ENCODE measurements around the gene SPRN.
"Not testable (repeated sequence)": the region's sequence is repeated elsewhere in the genome, so short reads cannot be mapped to it uniquely, and the experiment has no call there.

The SPRN gene, protein sequence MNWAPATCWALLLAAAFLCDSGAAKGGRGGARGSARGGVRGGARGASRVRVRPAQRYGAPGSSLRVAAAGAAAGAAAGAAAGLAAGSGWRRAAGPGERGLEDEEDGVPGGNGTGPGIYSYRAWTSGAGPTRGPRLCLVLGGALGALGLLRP

DNA sequence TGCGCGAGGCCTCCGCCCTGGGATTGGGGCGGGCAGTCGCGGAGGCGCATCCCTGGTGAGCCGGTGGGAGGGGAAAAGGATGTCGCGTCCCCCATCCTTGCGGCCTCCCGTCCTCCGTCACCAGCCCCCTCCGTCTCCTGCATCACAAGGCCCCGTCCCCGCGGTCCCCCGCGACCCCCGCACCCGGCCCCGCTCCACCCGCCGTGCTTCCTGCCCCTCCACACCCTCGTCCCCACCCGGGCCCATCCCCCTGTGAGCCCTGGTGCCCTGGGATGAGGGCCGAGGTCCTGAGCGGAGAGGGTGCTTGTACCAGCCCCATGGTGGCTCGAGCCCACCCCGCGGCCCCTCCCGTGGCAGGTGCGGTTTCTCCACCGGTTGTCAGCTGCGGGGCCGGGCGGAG, at the start of gene SPRN:
Gene SPRN, minus strand, starts transcription at position 25 of the 400 bp plus-strand sequence. CDS start 944 bp downstream, outside the sequence.
- DNase-seq, result not testable (repeated sequence)

DNA sequence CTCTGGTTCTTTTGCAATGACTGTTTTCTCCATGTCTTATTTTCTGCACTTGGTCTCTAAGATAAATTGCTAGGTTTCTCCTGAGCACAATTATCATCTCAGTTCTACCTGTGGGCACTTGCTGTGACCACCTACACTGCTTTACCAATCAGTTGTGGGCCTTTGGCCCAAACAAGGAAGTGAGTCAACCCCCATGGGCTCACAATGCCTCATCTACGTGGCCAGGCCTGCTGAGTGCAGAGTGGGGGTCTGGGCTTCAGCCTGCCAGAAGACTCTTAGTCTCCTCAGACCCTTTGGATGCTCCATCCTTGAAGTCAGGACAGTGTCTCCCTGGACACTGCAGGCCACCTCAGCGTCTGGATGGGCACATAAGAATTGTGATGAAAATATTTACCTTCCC, 49.6 kb upstream of the SPRN start:
- no peak for DNase-seq

DNA sequence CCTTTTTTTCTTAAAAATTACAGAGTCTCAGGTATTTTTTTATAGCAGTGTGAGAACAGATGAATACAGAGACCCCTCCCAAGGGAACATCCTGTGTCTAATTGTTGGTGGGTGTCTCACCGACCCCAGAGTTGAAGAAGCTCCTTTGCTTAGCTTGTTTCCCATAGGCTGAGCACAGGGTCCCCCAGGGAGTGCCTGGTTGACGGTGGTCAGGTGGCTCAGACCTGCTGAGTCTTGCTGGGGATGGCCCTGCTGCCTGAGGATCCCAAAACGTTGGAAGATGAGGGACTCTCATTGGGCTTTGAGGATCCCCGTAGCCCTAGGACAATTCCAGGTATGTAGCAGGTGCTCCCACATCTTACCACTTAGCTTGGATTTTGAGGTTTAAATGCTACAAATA, 48.8 kb upstream of the SPRN start:
- DNase-seq, result no peak

DNA sequence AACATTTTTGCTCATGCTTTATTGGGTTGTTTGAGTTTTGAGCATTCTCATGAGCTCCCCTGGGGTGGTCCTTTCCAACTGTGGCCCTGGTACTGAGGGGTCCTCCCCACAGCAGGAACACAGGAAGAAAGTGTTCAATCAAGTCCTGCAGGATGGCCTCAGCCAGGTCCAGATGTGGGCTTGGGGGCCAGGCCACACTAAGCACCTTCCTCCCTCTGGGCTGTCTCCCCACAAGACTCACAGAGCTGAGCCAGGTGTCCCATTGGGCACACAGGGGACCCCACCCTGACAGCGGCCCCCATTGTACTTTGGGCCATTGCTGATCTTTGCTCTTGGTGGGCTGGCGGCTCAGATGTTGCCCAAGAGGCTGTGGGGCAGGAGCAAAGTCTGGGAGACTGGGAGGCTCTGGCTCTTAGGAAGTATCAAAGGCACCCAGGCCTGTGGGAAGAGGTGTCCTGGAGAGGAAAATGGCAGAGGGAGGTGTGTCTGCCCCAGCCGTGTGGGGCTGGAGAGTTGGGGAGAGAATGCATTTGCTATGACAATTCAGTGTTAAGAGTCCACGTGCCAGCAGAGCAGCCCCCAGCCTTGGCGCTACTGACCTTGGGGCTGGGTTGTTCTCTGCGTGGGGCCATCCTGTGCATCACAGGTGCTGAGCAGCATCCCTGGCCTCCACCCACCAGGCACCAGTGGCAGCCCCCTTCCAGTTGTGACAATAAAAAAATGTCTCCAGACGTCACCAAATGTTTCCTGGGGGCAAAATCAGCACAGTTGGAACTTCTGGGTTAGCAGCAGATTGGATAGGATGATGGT, 47.1 kb upstream of the SPRN start:
- no peak for DNase-seq

DNA sequence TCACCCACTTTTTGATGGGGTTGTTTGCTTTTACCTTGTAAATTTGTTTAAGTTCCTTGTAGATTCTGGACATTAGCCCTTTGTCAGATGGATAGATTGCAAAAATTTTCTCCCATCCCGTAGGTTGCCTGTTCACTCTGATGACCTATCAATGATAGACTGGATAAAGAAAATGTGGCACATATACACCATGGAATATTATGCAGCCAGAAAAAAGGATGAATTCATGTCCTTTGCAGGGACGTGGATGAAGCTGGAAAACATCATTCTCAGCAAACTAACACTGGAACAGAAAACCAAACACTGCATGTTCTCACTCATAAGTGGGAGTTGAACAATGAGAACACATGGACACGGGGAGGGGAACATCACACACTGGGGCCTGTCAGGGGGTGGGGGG, 44.8 kb upstream of the SPRN start:
- not testable (repeated sequence) for DNase-seq

DNA sequence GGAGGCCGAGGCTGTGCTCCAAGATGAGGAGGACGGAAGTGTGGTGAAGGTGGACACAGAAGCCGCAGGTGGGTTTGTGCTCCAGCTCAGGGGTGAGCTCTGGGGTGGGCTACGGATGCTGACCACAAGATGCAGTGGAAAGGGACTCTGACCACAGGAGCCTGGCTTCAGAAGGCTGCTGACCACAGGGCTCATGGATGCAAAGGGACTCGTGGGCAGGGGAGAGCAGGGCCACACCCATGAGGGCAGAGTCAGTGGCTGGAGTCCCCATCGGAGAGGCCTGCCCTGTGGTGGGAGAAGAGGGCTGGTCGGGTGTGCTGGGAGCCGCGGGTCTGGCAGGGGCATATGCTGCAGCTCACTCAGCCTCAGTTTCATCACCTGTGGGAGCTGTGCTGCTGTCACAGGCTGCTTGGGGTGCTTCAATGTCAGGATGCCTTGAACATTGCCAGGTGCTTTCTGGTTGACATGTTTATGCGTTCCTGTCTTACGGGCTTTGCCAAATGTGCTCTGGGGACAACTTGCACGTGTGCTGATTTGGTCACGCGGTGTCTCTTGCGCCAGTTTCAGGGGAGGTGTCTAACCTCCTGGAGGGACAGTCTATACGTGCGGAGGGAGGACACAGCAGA, 43.0 kb upstream of the SPRN start:
- no peak for DNase-seq

DNA sequence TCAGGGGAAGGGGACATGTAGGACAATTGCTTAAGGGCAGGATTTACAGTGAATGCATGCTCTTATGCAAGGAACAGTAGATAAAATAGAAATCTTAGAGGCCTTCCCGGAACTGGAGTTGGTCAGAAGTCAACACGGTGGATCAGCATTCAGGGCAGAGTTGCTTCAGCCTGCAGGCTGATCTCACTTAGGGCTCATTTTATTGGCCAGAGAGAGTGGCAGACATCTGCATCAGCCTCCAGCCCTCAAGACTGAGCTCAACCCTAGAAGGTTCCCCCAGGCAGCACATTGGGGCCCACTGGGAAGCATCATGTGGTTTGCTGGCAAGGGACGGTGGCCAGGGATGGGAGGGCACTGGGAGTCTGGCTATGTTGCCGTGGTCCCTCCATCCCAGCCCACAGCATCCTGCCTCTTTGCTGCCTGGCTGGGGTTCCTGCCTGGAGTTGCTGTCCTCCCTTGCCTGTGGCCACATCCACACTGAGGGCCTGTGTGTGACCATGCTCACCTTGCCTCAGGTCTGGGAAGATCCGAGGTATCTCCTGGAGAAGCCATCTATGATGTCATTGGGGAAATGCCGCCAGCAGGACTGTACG, 42.4 kb upstream of the SPRN start:
- no peak for DNase-seq

DNA sequence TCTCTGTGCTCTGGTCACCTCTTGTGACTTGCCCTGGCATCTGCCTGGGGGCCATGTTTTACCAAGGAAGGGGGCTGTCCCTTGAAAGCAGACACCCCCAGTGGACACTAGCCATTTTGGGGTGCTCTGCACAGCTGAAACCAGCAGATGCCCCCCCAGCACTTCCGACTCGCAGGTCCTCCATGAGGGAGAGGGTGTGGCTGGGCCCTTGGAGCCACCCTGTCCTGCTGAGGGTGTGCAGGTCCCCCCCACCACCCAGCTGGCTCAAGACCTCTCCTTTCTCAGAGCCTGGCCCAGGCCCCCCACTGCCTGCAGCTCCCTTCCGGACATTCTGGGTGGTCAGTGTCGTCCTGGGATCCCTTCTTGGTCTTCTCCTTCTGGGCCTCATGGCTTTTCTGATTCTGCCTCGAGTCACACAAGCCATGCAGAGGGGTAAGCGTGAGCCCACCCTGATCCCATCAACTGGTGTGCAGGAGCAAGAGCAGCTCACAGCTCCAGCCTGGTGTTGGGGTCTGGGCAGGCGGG, 41.6 kb upstream of the SPRN start:
- DNase-seq, result no peak

DNA sequence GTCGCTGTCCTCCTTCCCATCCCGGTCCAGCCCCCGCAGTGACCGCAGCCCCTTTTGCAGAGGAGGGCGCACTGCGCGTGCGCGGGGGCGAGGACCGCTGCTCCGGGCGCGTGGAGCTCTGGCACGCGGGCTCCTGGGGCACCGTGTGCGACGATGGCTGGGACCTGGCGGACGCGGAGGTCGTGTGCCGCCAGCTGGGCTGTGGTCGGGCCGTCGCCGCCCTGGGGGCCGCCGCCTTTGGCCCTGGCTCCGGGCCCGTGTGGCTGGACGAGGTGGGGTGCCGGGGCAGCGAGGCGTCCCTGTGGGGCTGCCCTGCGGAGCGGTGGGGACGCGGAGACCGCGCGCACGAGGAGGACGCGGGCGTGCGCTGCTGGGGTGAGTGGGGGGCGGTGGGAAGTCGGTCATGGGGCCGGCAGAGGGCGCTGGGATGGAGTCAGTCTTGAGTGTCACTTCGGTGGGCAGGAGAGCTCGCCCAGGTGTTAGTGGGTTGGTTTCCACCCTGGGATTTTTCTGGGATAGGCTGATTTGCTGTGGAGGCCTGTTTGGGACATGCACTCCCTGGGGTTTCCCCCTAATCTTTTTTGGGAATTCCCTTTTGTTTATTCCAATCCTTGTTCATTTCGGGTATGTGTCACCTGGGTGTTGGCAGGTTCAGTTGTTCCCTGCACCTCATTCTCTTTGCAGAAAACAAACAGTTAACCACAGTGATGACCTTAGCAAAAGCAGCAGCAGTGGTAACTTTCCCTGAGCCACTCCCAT, 40.9 kb upstream of the SPRN start:
- DNase-seq, result no peak

DNA sequence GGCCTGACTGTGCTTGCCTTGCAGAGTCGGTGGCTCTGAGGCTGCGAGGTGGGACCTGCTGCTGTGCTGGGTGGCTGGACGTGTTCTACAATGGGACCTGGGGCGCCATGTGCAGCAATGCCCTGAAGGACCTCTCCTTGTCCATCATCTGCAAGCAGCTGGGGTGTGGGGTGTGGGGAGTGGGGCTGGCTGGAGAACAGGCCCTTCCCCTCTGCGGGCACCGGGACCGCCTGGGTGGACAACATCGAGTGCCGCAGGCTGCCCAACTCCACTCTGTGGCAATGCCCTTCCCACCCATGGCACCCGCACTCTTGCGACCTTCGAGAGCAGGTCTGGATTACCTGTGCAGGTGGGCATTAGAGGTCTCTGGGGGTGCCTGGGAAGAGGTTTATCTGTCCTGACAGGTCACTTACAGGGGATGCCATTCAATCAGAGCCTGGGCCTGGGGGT, 40.2 kb upstream of the SPRN start:
- no peak for DNase-seq

DNA sequence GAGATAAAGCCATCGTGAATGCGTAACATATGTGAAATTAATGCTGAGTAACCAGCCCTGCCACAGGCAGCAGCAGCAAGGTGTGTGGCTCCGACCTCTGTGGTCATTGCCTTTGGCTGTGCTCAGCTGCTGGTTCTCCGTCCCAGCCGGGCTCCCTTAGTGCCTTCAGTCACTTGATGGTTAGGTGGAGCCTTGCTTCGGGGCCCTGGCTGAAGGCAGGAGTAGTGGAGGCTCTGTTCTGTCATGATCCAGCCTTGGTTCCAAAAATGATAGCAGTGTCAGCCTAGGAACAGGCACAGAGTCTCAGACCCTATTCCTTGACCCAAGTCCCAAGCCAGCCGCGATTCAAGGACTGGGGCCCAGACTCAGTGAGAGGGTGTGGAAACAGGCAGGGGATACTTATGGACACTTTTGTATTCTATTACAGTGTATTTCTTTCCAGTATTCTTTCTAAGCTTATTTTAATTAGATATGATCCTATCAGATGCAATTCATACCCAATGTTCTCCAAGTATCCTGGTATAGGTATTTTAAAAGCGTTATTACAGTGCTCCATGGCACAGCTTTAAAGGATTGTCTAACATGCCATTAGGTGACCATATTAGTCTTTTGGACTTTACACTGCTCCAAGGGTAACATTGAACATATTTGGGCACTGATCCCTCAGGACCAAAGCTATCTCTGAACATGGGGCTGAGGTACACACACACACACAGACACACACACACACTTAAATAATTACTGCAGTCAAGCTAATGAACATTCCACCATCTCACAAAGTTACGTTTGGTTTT, 38.3 kb upstream of the SPRN start:
- no peak for DNase-seq

DNA sequence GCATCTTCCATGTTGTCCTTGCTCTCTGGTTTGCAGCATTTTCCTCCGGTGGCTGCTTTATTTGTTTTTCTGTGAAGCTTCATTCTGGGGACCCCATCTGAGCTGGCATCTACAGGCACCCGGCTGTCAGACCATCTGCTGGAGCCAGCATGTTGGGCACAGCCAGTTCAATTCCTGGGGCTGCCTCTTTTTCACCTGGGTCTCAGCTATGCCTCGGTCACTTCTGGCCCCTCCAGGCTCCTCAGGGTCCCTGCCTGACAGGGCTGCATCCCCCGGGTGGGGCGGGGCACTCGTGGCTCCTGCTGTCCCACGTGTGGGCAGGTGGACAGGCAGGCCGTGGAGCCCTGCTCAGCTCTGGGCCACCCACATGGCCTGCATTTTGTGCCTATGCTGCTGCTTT, 37.4 kb upstream of the SPRN start:
- DNase-seq, result no peak

DNA sequence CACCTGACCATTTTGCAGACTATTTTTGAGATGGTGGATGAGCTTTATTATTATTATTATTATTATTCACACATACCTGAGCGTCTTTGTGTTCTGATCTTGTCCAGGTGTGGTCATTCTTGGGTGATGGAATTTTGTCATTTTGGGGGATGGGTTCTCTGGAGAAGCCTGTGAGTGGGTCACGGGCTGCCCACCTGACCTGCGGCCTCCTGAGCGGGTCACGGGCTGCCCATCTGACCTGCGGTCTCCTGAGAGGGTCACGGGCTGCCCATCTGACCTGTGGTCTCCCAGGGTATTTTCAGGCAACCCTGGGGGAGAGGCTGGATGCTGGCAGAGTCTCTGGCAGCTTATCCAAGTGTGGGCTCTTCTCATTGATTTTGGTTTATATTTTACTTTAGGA, 36.6 kb upstream of the SPRN start:
- DNase-seq, result no peak

DNA sequence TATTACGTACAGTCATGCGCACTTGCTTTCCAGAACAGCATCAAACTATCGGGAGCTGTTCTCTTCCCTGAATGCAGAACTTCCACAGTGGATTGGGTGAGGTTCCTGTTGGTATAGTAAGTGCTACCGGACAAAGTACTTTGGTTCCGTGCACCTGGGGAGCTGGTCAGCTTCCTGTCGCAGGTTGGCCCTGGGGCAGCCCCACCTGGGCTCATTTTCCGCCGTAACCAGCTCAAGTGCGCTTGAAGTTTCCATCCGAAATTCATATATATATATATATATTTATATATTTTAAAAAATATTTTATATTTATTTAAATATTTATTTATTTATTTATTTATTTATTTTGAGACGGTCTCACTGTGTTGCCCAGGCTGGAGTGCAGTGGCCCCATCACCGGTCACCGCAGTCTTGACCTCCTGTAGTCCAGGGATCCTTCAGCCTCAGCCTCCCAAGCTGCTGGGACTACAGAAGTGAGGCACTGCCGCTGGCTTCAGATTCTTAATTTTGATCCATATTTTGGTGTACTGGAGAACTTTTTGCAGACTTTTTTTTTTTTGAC, 35.9 kb upstream of the SPRN start:
- no peak for DNase-seq

DNA sequence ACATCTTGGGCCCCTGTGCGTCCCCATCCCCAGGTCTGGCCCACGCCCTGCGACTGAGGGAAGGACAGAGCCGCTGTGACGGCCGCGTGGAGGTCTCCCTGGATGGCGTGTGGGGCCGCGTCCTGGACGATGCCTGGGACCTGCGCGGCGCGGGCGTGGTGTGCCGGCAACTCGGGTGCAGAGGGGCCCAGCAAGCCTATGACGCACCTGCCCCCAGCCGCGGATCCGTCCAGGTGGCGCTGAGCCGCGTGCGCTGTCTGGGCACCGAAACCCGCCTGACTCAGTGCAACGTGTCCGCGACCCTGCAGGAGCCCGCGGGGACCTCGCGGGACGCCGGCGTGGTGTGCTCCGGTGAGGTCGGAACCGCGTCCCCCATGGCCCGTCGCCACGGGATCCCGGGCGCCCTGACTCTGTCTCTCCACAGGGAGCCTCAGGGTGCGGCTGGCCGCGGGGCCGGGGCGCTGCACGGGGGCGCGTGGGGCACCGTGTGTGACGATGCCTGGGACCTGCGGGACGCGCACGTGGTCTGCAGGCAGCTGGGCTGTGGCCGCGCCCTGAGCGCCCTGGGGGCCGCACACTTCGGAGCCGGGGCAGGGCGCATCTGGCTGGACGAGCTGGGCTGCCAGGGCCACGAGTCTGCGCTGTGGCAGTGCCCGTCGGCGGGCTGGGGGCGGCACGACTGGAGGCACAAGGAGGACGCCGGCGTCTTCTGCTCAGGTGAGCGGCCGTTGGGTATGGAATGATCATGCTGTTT, 35.2 kb upstream of the SPRN start:
- no peak for DNase-seq

DNA sequence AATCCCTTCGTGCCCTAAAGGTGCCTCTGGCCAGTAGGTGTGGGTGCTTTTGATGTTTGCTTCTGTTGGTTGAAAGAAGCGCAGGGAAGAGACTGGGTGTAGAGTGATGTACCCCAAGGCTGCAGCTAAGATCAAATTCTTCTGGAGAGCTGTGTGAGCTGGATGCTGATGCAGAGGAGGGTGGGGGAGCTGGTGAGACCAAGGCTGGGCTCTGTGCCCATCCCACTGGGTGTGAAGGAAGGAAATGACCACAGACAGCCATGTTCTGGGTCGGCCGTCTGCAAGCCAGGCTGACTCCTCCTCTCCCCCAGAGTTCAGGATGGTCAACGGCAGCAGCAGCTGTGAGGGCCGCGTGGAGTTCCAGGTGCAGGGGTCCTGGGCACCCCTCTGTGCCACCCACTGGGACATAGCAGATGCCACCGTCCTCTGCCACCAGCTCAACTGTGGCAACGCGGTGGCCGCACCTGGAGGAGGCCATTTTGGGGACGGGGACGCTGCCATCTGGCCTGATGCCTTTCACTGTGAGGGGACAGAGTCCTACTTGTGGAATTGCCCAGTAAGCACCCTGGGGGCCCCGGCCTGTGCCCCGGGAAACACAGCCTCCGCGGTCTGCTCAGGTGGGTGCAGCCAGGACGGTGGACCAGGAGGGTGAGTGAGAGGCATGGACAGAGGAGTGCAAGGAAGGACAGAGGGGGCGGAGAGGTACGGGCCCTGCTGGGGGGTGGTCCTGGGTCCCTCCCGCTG, 34.5 kb upstream of the SPRN start:
- no peak for DNase-seq

DNA sequence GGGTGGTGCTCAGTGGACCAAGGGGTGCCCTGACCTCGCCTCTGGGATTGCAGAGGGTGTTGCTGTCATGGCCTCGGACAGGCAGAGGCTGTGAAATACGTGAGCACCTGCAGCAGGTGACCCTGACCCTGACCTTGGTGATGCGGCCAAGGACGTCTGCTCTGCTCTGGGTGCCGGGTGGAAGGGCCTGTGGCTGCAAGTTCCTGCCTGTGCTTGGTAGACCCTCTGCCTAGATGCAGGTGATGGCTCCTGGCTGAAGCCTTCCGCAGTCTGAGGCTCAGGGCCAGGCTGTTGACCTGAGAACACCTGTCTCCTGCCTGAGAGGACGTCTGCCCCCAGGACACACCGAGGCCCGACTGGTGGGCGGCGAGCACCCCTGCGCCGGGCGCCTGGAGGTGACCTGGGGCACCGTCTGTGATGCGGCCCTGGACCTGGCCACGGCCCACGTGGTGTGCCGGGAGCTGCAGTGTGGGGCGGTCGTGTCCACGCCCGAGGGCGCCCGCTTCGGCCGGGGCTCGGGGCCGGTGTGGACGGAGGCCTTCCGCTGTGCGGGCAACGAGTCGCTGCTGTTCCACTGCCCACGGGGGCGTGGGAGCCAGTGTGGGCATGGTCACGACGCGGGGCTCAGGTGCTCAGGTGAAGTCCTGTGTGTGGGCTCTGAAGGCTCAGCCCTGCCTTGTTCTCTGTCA, 33.7 kb upstream of the SPRN start:
- no peak for DNase-seq

DNA sequence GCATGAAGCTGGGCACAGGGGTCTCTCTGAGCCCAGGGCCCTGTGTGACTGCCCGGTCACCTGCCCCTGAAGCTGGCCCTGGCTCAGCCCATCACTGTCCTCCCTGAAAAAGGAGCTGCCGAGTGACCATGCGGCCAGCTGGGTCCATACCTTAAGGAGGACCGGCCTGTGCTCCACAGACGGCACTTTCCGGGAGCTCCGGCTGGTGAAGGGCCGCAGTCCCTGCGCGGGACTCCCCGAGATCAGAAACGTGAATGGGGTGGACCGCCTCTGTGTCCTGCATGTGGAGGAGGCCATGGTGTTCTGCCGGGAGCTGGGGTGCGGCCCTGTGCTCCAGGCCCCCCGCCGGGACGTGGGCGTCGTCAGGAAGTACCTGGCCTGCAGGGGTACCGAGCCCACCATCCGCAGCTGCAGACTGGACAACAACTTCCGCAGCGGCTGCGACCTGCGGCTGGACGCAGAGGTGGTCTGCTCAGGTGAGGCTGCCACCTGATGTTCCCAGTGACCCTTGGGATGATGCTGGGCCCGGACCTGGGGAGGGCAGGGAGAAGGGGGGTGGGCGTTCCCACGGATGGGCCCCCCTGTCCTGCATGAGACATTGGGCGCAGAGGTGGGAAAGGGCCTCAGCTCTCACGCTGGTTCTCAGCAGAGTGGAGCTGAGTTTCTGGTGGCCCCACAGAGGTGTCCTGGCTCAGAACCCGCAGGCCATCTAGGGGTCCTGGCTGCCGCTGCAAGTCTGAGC, 32.8 kb upstream of the SPRN start:
- DNase-seq, result no peak

Data from suppressor macrophage treated with lipopolysaccharide for 1 hour (primary cell).